ENCODE results near the gene SLC25A45. TPM values are rescaled to one million over a fixed set of nuclear protein-coding genes. Genes with fewer than 3 reads are reported as not detected.

SLC25A45 gene
- total and polyA plus RNA-seq, 2 donors (not counting 1 experiment from before 2014, with no cell fraction given) = 16.4 to 80.6 TPM

DNA sequence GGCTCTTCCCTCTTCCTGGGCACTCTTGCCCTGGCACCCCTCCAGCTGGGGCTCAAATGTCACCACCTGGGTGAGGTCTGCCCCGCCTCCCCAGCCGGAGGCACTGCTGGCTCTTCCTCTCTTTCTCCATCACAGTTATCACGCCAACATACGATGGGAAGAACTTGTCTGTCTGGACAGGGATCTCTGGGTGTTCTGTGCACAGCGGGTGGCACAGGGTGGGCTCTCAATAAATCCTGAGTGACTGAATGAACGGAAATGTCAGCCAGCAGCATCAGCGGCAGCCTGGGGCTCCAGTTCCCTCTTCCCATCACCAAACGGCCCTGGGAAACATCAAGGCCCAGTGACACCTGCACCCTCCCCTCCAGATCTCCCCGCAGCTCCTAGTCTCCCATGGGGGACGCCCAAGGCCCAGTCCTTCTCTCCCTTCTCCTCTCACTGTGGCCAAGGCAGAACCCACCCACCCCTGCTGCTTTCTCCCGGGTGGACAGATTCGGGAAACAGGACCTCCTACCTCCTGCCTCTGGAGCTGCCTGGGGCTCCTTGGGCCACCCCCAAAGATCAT, 440 bp upstream of the SLC25A45 start:
- Histone ChIP-seq H4K20me1 (ENCODE audit: control insufficient read depth, insufficient read depth, low read length, poor library complexity, severe bottlenecking) (peaks cover 2% of the 10 kb centered on the region), H3K4me3 (ENCODE audit: control extremely low read depth in 1 of 5, extremely low read depth in 1 of 5, insufficient read depth in 1 of 5, low read depth in 2 of 5, low read length in 4 of 5) (peak overlapping the region; percentile 44 to 81 (median 61)), H3K4me2 (replicated peaks; ENCODE audit: low read depth, low read length, poor library complexity, severe bottlenecking) (peak overlapping the region; percentile 100), H3K27ac (ENCODE audit: low read length in 2 of 2) (peak overlapping the region; percentile 91), H3K9ac (ENCODE audit: low read length) (peak overlapping the region; percentile 87), H2AFZ (ENCODE audit: insufficient read depth, low read depth, low read length, poor library complexity, severe bottlenecking) (peak overlapping the region; percentile 88), H3K27me3 (replicated peaks in 1 of 4; ENCODE audit: control extremely low read depth in 1 of 4, control insufficient read depth in 3 of 4, insufficient read depth in 4 of 4, low read length in 3 of 4) (no peaks in the 10 kb centered on the region), H3K4me1 (ENCODE audit: control insufficient read depth in 2 of 2, insufficient read depth in 2 of 2, low read length in 2 of 2) (peaks cover 35 to 71% of the 10 kb centered on the region in 2 donors), H3K79me2 (ENCODE audit: control insufficient read depth, insufficient read depth, low read length) (peaks cover 61% of the 10 kb centered on the region), H3K36me3 (replicated peaks in 1 of 2; ENCODE audit: control extremely low read depth in 1 of 2, control insufficient read depth in 1 of 2, extremely low read depth in 1 of 2, insufficient read depth in 2 of 2, low read length in 1 of 2) (peaks cover 0 to 8% of the 10 kb centered on the region in 2 experiments), H3K9me3 (ENCODE audit: control extremely low read depth in 1 of 3, control insufficient read depth in 2 of 3, insufficient read depth in 1 of 3, low read length in 2 of 3) (no peaks in the 10 kb centered on the region)
- intact Hi-C loops (cut with micrococcal nuclease) = loop anchor here (1.0 to 5.0 kb wide), 11 partner anchors 16 to 189 kb away; partner anchors contain the start of genes FAM89B, TIGD3 and ZNRD2
- TF ChIP-seq, protein P1, sequence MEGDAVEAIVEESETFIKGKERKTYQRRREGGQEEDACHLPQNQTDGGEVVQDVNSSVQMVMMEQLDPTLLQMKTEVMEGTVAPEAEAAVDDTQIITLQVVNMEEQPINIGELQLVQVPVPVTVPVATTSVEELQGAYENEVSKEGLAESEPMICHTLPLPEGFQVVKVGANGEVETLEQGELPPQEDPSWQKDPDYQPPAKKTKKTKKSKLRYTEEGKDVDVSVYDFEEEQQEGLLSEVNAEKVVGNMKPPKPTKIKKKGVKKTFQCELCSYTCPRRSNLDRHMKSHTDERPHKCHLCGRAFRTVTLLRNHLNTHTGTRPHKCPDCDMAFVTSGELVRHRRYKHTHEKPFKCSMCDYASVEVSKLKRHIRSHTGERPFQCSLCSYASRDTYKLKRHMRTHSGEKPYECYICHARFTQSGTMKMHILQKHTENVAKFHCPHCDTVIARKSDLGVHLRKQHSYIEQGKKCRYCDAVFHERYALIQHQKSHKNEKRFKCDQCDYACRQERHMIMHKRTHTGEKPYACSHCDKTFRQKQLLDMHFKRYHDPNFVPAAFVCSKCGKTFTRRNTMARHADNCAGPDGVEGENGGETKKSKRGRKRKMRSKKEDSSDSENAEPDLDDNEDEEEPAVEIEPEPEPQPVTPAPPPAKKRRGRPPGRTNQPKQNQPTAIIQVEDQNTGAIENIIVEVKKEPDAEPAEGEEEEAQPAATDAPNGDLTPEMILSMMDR (IDR thresholded peaks at IDR 0.05) = no peak
- no peak for TF ChIP-seq EZH2 (IDR thresholded peaks at IDR 0.05; ENCODE audit: borderline replicate concordance, insufficient read depth, low read depth, low read length, poor library complexity, severe bottlenecking)
- Mint-ChIP-seq H3K27ac (peak overlapping the region; percentile 98), H3K9me3 (ENCODE audit: insufficient read depth) (no peaks in the 10 kb centered on the region), H3K27me3 (no peaks in the 10 kb centered on the region), H3K4me1 (peaks cover 57% of the 10 kb centered on the region), H3K4me3 (peak overlapping the region; percentile 92)
- no peak for DNase-seq
- WGBS (ENCODE audit: insufficient coverage) = 20% methylated on average over 12 of the region's 12 CpGs
- ChIA-PET CTCF (interaction anchor here (0.6 to 12.5 kb wide), 9 partner anchors 24 to 182 kb away, joined by 3 to 252 read pairs (median 4); partner anchors contain the start of gene MALAT1), POLR2A (interaction anchor here (0.6 to 7.2 kb wide), 11 partner anchors 20 to 329 kb away, joined by 3 to 107 read pairs (median 5); partner anchors contain the start of genes MALAT1 and NEAT1)
- ATAC-seq (ENCODE audit: low read depth) = no peak

GRCh38 chr11:65381716-65382032, 772 bp downstream of the SLC25A45 start:
- peak overlapping the region; percentile 91 for H3K27ac ChIP-seq (ENCODE audit: low read length in 2 of 2)
- ATAC-seq (ENCODE audit: low read depth) (no peak), DNase-seq (no peak)
- ChIA-PET POLR2A (interaction anchor here (0.6 to 7.2 kb wide), 11 partner anchors 26 to 132 kb away, joined by 3 to 107 read pairs (median 6); partner anchors contain the start of genes MALAT1 and NEAT1), CTCF (interaction anchor here (0.5 to 12.5 kb wide), 19 partner anchors 14 to 184 kb away, joined by 3 to 252 read pairs (median 4); partner anchors contain the start of gene MALAT1)
- Mint-ChIP-seq H3K27ac (peak overlapping the region; percentile 98), H3K27me3 (no peaks in the 10 kb centered on the region), H3K4me3 (peak overlapping the region; percentile 92), H3K4me1 (peaks cover 59% of the 10 kb centered on the region), H3K9me3 (ENCODE audit: insufficient read depth) (no peaks in the 10 kb centered on the region)
- peak overlapping the region; percentile 36 to 81 (median 61) for H3K4me3 ChIP-seq (ENCODE audit: control extremely low read depth in 1 of 5, extremely low read depth in 1 of 5, insufficient read depth in 1 of 5, low read depth in 2 of 5, low read length in 4 of 5)
- H3K79me2 ChIP-seq (ENCODE audit: control insufficient read depth, insufficient read depth, low read length) = peaks cover 58% of the 10 kb centered on the region
- no peaks in the 10 kb centered on the region for H4K20me1 ChIP-seq (ENCODE audit: control insufficient read depth, insufficient read depth, low read length, poor library complexity, severe bottlenecking)
- intact Hi-C loops (cut with micrococcal nuclease) = loop anchor here (1.0 to 5.0 kb wide), 11 partner anchors 15 to 191 kb away; partner anchors contain the start of genes FAM89B, TIGD3 and ZNRD2
- 8% methylated on average over 2 of the region's 6 CpGs for WGBS (ENCODE audit: insufficient coverage)
- peak overlapping the region; percentile 87 for H3K9ac ChIP-seq (ENCODE audit: low read length)
- peak overlapping the region; percentile 88 for H2AFZ ChIP-seq (ENCODE audit: insufficient read depth, low read depth, low read length, poor library complexity, severe bottlenecking)
- no peaks in the 10 kb centered on the region for H3K9me3 ChIP-seq (ENCODE audit: control extremely low read depth in 1 of 3, control insufficient read depth in 2 of 3, insufficient read depth in 1 of 3, low read length in 2 of 3)
- H3K4me2 ChIP-seq (replicated peaks; ENCODE audit: low read depth, low read length, poor library complexity, severe bottlenecking) = peak overlapping the region; percentile 100
- TF ChIP-seq, protein P1 (IDR thresholded peaks at IDR 0.05) = no peak
- no peak for TF ChIP-seq EZH2 (IDR thresholded peaks at IDR 0.05; ENCODE audit: borderline replicate concordance, insufficient read depth, low read depth, low read length, poor library complexity, severe bottlenecking)
- H3K27me3 ChIP-seq (replicated peaks in 1 of 4; ENCODE audit: control extremely low read depth in 1 of 4, control insufficient read depth in 3 of 4, insufficient read depth in 4 of 4, low read length in 3 of 4) = no peaks in the 10 kb centered on the region
- H3K36me3 ChIP-seq (replicated peaks in 1 of 2; ENCODE audit: control extremely low read depth in 1 of 2, control insufficient read depth in 1 of 2, extremely low read depth in 1 of 2, insufficient read depth in 2 of 2, low read length in 1 of 2) = peaks cover 0 to 13% of the 10 kb centered on the region in 2 experiments
- peaks cover 33 to 71% of the 10 kb centered on the region in 2 donors for H3K4me1 ChIP-seq (ENCODE audit: control insufficient read depth in 2 of 2, insufficient read depth in 2 of 2, low read length in 2 of 2)

Data from B cell (primary cell).